Type B pancreatic cell (in vitro differentiated cells): Measurements from ENCODE around the gene PYCR2. TPM values are rescaled to one million over a fixed set of nuclear protein-coding genes. Genes with fewer than 3 reads are reported as not detected.
"Not testable (repeated sequence)": the region's sequence is repeated elsewhere in the genome, so short reads cannot be mapped to it uniquely, and the experiment has no call there.

Experiments
- DNase-seq: peaks from one replicate; pipeline ENCODE4 v3.0.0; 2021; ENCODE audit warnings: mixed read lengths; ENCODE audit not compliant: unreplicated experiment; ENCODE audit errors: extremely low spot score
- H3K27ac Mint-ChIP-seq: 2 replicates; pipeline ENCODE4 v1.8.0; 2021; ENCODE audit warnings: mild to moderate bottlenecking, mixed read lengths
- H3K27me3 Mint-ChIP-seq: 2 replicates; pipeline ENCODE4 v1.8.0; 2021; ENCODE audit warnings: mixed read lengths
- H3K36me3 Mint-ChIP-seq: 2 replicates; pipeline ENCODE4 v1.8.0; 2021; ENCODE audit warnings: mixed read lengths
- H3K4me1 Mint-ChIP-seq: one replicate; pipeline ENCODE4 v1.8.0; 2021; ENCODE audit warnings: mixed read lengths; ENCODE audit not compliant: unreplicated experiment
- H3K4me3 Mint-ChIP-seq: 2 replicates; pipeline ENCODE4 v1.8.0; 2021; ENCODE audit warnings: mild to moderate bottlenecking, mixed read lengths
- H3K9me3 Mint-ChIP-seq: 2 replicates; pipeline ENCODE4 v1.8.0; 2021; ENCODE audit warnings: mixed read lengths
- total RNA-seq: library from RNA; stranded (reverse); gene quantifications from 2 replicates; pipeline ENCODE4 v1.2.1, GENCODE V29; 2021; ENCODE audit warnings: low replicate concordance
- TF ChIP-seq, protein P1 (sequence below): fragments of 200-600 bp; sonication (generic); conservative IDR thresholded peaks from 2 replicates; pipeline ENCODE4 v1.5.0; 2021; ENCODE audit warnings: antibody characterized with exemption, mild to moderate bottlenecking

PYCR2 gene
- total RNA-seq, 1 donor from 2014 or later = 46.7 TPM

- DNase-seq = no peak
- H3K36me3 Mint-ChIP-seq = no peaks in the 10 kb centered on the region
- H3K4me3 Mint-ChIP-seq = peak within 1 kb of the TSS; percentile 52
- H3K4me1 Mint-ChIP-seq = peaks cover 15% of the 10 kb centered on the region
- peaks cover 13% of the 10 kb centered on the region for H3K27me3 Mint-ChIP-seq
- H3K27ac Mint-ChIP-seq = peak within 1 kb of the TSS; percentile 48
- TF ChIP-seq, protein P1, sequence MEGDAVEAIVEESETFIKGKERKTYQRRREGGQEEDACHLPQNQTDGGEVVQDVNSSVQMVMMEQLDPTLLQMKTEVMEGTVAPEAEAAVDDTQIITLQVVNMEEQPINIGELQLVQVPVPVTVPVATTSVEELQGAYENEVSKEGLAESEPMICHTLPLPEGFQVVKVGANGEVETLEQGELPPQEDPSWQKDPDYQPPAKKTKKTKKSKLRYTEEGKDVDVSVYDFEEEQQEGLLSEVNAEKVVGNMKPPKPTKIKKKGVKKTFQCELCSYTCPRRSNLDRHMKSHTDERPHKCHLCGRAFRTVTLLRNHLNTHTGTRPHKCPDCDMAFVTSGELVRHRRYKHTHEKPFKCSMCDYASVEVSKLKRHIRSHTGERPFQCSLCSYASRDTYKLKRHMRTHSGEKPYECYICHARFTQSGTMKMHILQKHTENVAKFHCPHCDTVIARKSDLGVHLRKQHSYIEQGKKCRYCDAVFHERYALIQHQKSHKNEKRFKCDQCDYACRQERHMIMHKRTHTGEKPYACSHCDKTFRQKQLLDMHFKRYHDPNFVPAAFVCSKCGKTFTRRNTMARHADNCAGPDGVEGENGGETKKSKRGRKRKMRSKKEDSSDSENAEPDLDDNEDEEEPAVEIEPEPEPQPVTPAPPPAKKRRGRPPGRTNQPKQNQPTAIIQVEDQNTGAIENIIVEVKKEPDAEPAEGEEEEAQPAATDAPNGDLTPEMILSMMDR = no peak
- no peaks in the 10 kb centered on the region for H3K9me3 Mint-ChIP-seq
Measured at GRCh38 chr1:225941187-225941941, 17.3 kb upstream of the PYCR2 start, which contains the start of gene LEFTY2. Gene LEFTY2, minus strand, starts transcription at chr1:225941220. Its CDS starts 80 bp downstream, at chr1:225941140.

- Mint-ChIP-seq H3K27ac (no peak overlapping the region), H3K36me3 (no peaks in the 10 kb centered on the region), H3K4me3 (peak overlapping the region; percentile 52), H3K9me3 (no peaks in the 10 kb centered on the region), H3K4me1 (peaks cover 13% of the 10 kb centered on the region), H3K27me3 (peaks cover 8% of the 10 kb centered on the region)
- DNase-seq = no peak
- TF ChIP-seq, protein P1 = no peak
Measured at GRCh38 chr1:225940385-225941151, 16.5 kb upstream of the PYCR2 start.

DNA sequence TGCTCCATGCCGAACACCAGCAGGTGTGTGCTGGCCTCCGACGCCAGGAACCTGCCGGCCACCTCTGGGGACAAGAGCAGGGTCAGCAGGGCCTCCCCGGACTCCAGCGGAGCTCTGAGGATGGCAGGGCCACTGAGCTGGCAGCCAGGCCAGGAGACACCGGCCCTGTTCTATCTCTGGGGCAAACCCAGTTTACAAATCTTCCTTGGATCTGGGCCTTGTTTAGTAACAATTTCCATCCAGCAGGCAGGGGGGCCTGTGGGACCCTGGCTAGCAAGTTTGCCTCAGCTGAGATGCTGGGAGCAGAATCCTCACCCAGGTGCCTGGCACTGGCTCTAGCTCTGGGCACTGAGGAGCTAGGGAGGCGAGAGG is 15.9 kb upstream of the PYCR2 start:
- DNase-seq, H3K27ac Mint-ChIP-seq: not testable (repeated sequence)

GRCh38 chr1:225939097-225939938 is 15.3 kb upstream of the PYCR2 start:
- not testable (repeated sequence) for H3K27ac Mint-ChIP-seq, H3K36me3 Mint-ChIP-seq, DNase-seq, H3K27me3 Mint-ChIP-seq, H3K4me3 Mint-ChIP-seq, H3K9me3 Mint-ChIP-seq, H3K4me1 Mint-ChIP-seq

More for the DNA sequence above, 15.9 kb upstream of the PYCR2 start:
- peak overlapping the region; percentile 52 for H3K4me3 Mint-ChIP-seq
- not testable (repeated sequence) for H3K9me3 Mint-ChIP-seq, H3K36me3 Mint-ChIP-seq, H3K27me3 Mint-ChIP-seq, H3K4me1 Mint-ChIP-seq

- TF ChIP-seq, protein P1 = no peak
- H3K9me3 Mint-ChIP-seq = no peaks in the 10 kb centered on the region
- H3K27me3 Mint-ChIP-seq = peaks cover 8% of the 10 kb centered on the region
- no peak for DNase-seq
- H3K36me3 Mint-ChIP-seq = no peaks in the 10 kb centered on the region
- no peak overlapping the region for H3K4me3 Mint-ChIP-seq
- peaks cover 8% of the 10 kb centered on the region for H3K4me1 Mint-ChIP-seq
- no peak overlapping the region for H3K27ac Mint-ChIP-seq
Measured at GRCh38 chr1:225937048-225937968, 13.3 kb upstream of the PYCR2 start.

- TF ChIP-seq, protein P1 = no peak
- no peaks in the 10 kb centered on the region for H3K9me3 Mint-ChIP-seq
- no peak overlapping the region for H3K4me3 Mint-ChIP-seq
- H3K4me1 Mint-ChIP-seq = peaks cover 8% of the 10 kb centered on the region
- H3K36me3 Mint-ChIP-seq = no peaks in the 10 kb centered on the region
- no peak overlapping the region for H3K27ac Mint-ChIP-seq
- no peak for DNase-seq
- peaks cover 8% of the 10 kb centered on the region for H3K27me3 Mint-ChIP-seq
Measured at GRCh38 chr1:225936523-225936922, 12.5 kb upstream of the PYCR2 start.

DNA sequence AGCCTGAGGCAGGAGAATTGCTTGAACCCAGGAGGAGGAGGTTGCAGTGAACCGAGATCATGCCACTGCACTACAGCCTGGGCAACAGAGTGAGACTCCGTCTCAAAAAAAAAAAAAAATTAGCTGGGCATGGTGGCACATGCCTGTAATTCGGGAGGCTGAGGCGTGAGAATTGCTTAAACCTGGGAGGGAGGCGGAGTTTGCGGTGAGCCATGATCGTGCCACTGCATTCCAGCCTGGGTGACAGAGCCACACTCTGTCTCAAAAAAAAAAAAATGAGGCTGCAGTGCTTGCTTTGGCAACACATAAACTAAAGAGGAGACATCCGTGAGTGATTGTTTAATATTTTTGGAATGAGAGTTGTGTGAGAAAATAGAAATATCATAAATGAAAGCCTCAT is 12.0 kb upstream of the PYCR2 start:
- not testable (repeated sequence) for H3K27me3 Mint-ChIP-seq, DNase-seq, H3K4me1 Mint-ChIP-seq, H3K9me3 Mint-ChIP-seq, H3K4me3 Mint-ChIP-seq, H3K36me3 Mint-ChIP-seq, H3K27ac Mint-ChIP-seq
